A673 (cell line): ENCODE measurements around the gene CLEC10A. TPM values are rescaled to one million over a fixed set of nuclear protein-coding genes. Genes with fewer than 3 reads are reported as not detected.
"Not testable (repeated sequence)": the region's sequence is repeated elsewhere in the genome, so short reads cannot be mapped to it uniquely, and the experiment has no call there.

ENCODE experiments used
- BruUV-seq: library from RNA; stranded (reverse); fragments of 400-500 nt; replicated peaks from 2 replicates; lab custom pipeline; 2021; lab: Mats Ljungman, UMichigan
- CTCF ChIA-PET: fragments of 300-600 bp; sonication (Branson Sonifier 250); formaldehyde crosslinking; loops from one replicate; lab custom pipeline; 2022; ENCODE audit warnings: antibody characterized with exemption; lab: Charles Lee
- POLR2A ChIA-PET: fragments of 300-600 bp; sonication (Branson Sonifier 250); formaldehyde crosslinking; loops from one replicate; lab custom pipeline; 2022; ENCODE audit warnings: antibody characterized with exemption; ENCODE audit not compliant: low non-redundant PET; lab: Charles Lee
- DNase-seq: peaks from one replicate; pipeline ENCODE4 v3.0.0-alpha.2; 2015; ENCODE audit warnings: low spot score
- H3K27ac ChIP-seq: fragments of 200-600 bp; sonication (generic); 2 replicates; pipeline ENCODE4 v1.5.1; 2016; ENCODE audit warnings: mixed run types, low read depth, mild to moderate bottlenecking, mixed read lengths, antibody characterized with exemption, low read length; ENCODE audit not compliant: poor library complexity, severe bottlenecking
- H3K27me3 ChIP-seq: fragments of 200-600 bp; sonication (generic); replicated peaks from 2 replicates; pipeline ENCODE4 v1.6.1; 2017; ENCODE audit warnings: mixed run types, low read depth, mild to moderate bottlenecking, mixed read lengths, antibody characterized with exemption, low read length; ENCODE audit not compliant: insufficient read depth, poor library complexity
- H3K36me3 ChIP-seq: fragments of 200-600 bp; sonication (generic); 2 replicates; pipeline ENCODE4 v1.6.1; 2016; ENCODE audit warnings: mixed run types, mild to moderate bottlenecking, mixed read lengths, antibody characterized with exemption, low read length; ENCODE audit not compliant: insufficient read depth, poor library complexity, severe bottlenecking
- H3K4me1 ChIP-seq: fragments of 200-600 bp; sonication (generic); 2 replicates; pipeline ENCODE4 v1.6.1; 2017; ENCODE audit warnings: mixed run types, mild to moderate bottlenecking, mixed read lengths, antibody characterized with exemption, low read length; ENCODE audit not compliant: insufficient read depth, poor library complexity, severe bottlenecking
- H3K4me3 ChIP-seq: fragments of 200-600 bp; sonication (generic); 2 replicates; pipeline ENCODE4 v1.5.1; 2016; ENCODE audit warnings: low read depth, mixed run types, mild to moderate bottlenecking, mixed read lengths, low read length; ENCODE audit not compliant: poor library complexity, severe bottlenecking
- H3K9me3 ChIP-seq: fragments of 200-600 bp; sonication (generic); 2 replicates; pipeline ENCODE4 v1.6.1; 2016; ENCODE audit warnings: mixed run types, low read depth, mild to moderate bottlenecking, mixed read lengths, antibody characterized with exemption, low read length; ENCODE audit not compliant: poor library complexity, severe bottlenecking
- CTCF ChIP-seq: fragments of 300-800, 200-600 bp; sonication (generic); conservative IDR thresholded peaks from 2 replicates; pipeline ENCODE4 v1.5.1; 2017; ENCODE audit warnings: low read depth, mild to moderate bottlenecking, antibody characterized with exemption, low read length, moderate library complexity, mixed read lengths
- EZH2 ChIP-seq: fragments of 200-600 bp; sonication (generic); IDR thresholded peaks from 2 replicates; pipeline ENCODE4 v1.6.1; 2017; ENCODE audit warnings: borderline replicate concordance, low read depth, mild to moderate bottlenecking, mixed read lengths, antibody characterized with exemption, low read length; ENCODE audit not compliant: poor library complexity, severe bottlenecking
- intact Hi-C: fragments of 100-400 bp; cut with micrococcal nuclease; formaldehyde crosslinking; loops from one replicate; pipeline ENCODE4 v1.10.0; 2022; ENCODE audit not compliant: unreplicated experiment
- total RNA-seq: library from RNA; stranded (reverse); gene quantifications from 2 replicates; pipeline ENCODE4 v1.2.3, GENCODE V29; 2021

Gene CLEC10A
- total RNA-seq, 1 experiment from 2014 or later = not detected

DNA sequence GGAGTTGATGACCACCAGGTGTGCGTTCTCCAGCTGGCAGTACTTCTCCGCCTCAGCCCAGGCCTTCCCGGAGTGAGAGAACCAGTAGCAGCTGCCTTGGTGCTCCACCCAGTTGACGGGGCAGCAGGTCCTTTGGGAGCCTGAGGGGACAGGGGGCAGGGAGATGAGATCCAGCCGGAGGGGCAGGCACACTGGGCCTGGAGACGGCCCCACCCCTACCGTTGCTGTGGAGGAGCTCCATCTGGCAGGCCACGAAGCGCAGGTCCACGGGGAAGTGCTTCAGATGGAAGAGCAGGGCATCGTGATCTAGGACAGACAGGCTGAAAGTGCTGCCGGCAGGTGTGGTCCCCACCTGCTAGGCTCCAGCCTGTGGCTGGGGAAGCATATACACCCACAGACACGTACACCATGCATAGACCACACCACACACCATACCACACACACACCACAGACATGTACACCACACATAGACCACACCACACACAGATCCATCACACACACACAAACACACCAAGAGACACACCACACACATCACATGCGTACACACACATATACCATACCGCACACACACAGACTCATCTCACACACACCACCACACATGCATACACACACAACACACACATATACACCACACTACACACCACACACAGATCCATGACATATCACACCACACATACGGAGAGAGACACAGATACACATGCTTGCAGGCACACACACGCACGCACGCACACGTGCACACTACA lies 27.1 kb upstream of the CLEC10A start:
- H3K27me3 ChIP-seq = no peaks in the 10 kb centered on the region
- CTCF ChIA-PET = interaction anchor here (0.6 kb wide), 1 partner anchor 62 kb away, joined by 9 read pairs; no protein-coding TSS in a partner anchor
- TF ChIP-seq EZH2 (no peak), CTCF (no peak)

DNA sequence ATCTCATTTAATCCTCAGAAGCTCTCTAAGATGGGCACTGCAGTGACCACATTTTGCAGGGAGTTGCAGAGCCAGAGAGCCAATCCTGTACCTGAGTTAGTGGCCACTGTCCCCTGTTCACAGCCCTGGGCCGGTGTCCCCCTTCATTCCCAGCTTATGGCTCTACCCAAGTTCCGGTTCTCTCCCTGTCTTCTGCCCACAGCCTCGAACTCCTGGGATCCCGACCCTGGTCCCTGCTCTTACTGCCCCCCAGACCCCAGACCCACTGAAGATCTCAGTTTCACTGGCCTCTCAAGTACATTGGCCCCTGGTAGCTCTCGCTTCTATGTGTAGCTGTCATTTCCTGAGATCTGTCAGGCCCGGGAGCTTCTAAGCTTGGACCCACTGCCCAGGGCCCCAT lies 22.4 kb upstream of the CLEC10A start:
- TF ChIP-seq EZH2 = no peak
- TF ChIP-seq CTCF = no peak
- Histone ChIP-seq H3K4me3 (no peak overlapping the region), H3K9me3 (no peaks in the 10 kb centered on the region), H3K27ac (no peak overlapping the region), H3K4me1 (peaks cover 9% of the 10 kb centered on the region), H3K27me3 (no peaks in the 10 kb centered on the region), H3K36me3 (no peaks in the 10 kb centered on the region)
- no peak for DNase-seq
- CTCF ChIA-PET = no interaction called here
- BruUV-seq = no TSS peak
- intact Hi-C loops = no loop called here
- POLR2A ChIA-PET = no interaction called here

More for the DNA sequence above, 27.1 kb upstream of the CLEC10A start:
- BruUV-seq = no TSS peak
- Histone ChIP-seq H3K27ac (no peak overlapping the region), H3K4me1 (no peaks in the 10 kb centered on the region), H3K4me3 (no peak overlapping the region), H3K36me3 (no peaks in the 10 kb centered on the region), H3K9me3 (no peaks in the 10 kb centered on the region)
- POLR2A ChIA-PET = no interaction called here
- no peak for DNase-seq
- intact Hi-C loops = no loop called here

- BruUV-seq = no TSS peak
- intact Hi-C loops = no loop called here
- peaks cover 9% of the 10 kb centered on the region for H3K4me1 ChIP-seq
- H3K9me3 ChIP-seq = no peaks in the 10 kb centered on the region
- no peak for DNase-seq
- H3K27me3 ChIP-seq = no peaks in the 10 kb centered on the region
- POLR2A ChIA-PET = interaction anchor here (0.6 kb wide), 1 partner anchor 26 kb away, joined by 3 read pairs; no protein-coding TSS in a partner anchor
- no peak overlapping the region for H3K27ac ChIP-seq
- CTCF ChIA-PET = no interaction called here
- no peak for TF ChIP-seq EZH2
- TF ChIP-seq CTCF = no peak
- H3K36me3 ChIP-seq = no peaks in the 10 kb centered on the region
- no peak overlapping the region for H3K4me3 ChIP-seq
Observed at GRCh38 chr17:7101531-7101930, 21.5 kb upstream of the CLEC10A start.

DNA sequence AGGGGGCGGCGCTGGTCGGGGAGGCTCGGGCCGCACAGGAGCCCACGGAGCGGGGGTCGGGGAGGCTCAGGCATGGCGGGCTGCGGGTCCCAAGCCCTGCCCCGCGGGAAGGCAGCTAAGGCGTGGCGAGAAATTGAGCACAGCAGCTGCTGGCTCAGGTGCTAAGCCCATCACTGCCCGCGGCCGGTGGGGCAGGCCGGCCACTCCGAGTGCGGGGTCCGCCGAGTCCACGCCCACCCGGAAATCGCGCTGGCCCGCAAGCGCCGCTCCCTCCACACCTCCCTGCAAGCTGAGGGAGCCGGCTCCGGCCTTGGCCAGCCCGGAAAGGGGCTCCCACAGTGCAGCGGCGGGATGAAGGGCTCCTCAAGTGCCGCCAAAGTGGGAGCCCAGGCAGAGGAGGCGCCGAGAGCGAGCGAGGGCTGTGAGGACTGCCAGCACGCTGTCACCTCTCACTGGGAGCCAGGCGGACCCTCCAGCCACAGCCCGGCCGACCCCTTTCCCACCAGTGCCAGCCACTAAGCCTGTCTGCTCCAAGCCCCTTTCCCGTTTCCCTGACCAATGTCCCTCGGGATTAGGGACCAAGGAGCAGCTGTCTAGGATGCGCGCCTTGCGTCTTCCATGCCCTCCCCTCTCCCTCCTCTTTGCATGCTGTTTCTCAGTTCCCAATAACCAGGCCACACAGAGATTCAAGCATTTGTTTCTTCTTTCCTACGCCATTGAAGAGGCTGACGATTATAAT lies 20.8 kb upstream of the CLEC10A start:
- DNase-seq, H3K4me1 ChIP-seq, H3K36me3 ChIP-seq, BruUV-seq, H3K27me3 ChIP-seq, POLR2A ChIA-PET, intact Hi-C loops, CTCF ChIA-PET, H3K4me3 ChIP-seq, H3K27ac ChIP-seq, H3K9me3 ChIP-seq: not testable (repeated sequence)
